GM19455 (cell line): ENCODE results near the gene MBL2.
A peak's percentile ranks its signal among the peaks of the same experiment; 100 is the strongest.

Experiments
- ATAC-seq: cut with Tn5 transposase; IDR thresholded peaks from one replicate; pipeline ENCODE4 v1.9.1; 2021; ENCODE audit not compliant: unreplicated experiment

The MBL2 gene

GRCh38 chr10:52772623-52773022 is at the start of gene MBL2:
TSS of gene MBL2 (minus strand) at chr10:52772784. CDS start at chr10:52771635, 1,149 bp downstream.
- no peak for ATAC-seq

GRCh38 chr10:52820309-52820708 is 47.7 kb upstream of the MBL2 start:
- ATAC-seq, result no peak

- ATAC-seq, result peak; percentile 95
Measured at GRCh38 chr10:52818019-52818418, 45.4 kb upstream of the MBL2 start.

- peak; percentile 41 for ATAC-seq
Measured at GRCh38 chr10:52814506-52814905, 41.9 kb upstream of the MBL2 start.

- no peak for ATAC-seq
Measured at GRCh38 chr10:52811776-52812175, 39.2 kb upstream of the MBL2 start.

- no peak for ATAC-seq
Measured at GRCh38 chr10:52810761-52811160, 38.2 kb upstream of the MBL2 start.

GRCh38 chr10:52807803-52808202 is 35.2 kb upstream of the MBL2 start:
- ATAC-seq, result no peak

GRCh38 chr10:52805414-52806285 is 33.1 kb upstream of the MBL2 start:
- ATAC-seq, result no peak

GRCh38 chr10:52801947-52802346 is 29.4 kb upstream of the MBL2 start:
- no peak for ATAC-seq

- ATAC-seq, result no peak
Measured at GRCh38 chr10:52786098-52786497, 13.5 kb upstream of the MBL2 start.

- ATAC-seq, result no peak
Measured at GRCh38 chr10:52785418-52785817, 12.8 kb upstream of the MBL2 start.

- no peak for ATAC-seq
Measured at GRCh38 chr10:52783726-52784125, 11.1 kb upstream of the MBL2 start.

GRCh38 chr10:52782554-52782953 is 10.0 kb upstream of the MBL2 start:
- ATAC-seq, result no peak

- ATAC-seq, result peak; percentile 12
Measured at GRCh38 chr10:52780391-52781155, 8.0 kb upstream of the MBL2 start.

- ATAC-seq, result peak; percentile 94
Measured at GRCh38 chr10:52779541-52780390, 7.2 kb upstream of the MBL2 start.

GRCh38 chr10:52778511-52779392 is 6.2 kb upstream of the MBL2 start:
- no peak for ATAC-seq

- no peak for ATAC-seq
Measured at GRCh38 chr10:52777414-52777813, 4.8 kb upstream of the MBL2 start.

- no peak for ATAC-seq
Measured at GRCh38 chr10:52776471-52776903, 3.9 kb upstream of the MBL2 start.

- ATAC-seq, result no peak
Measured at GRCh38 chr10:52775132-52775647, 2.6 kb upstream of the MBL2 start.

- no peak for ATAC-seq
Measured at GRCh38 chr10:52774600-52775106, 2.1 kb upstream of the MBL2 start.
